WTC11 (cell line): ENCODE measurements around the gene CAPN13. TPM values are rescaled to one million over a fixed set of nuclear protein-coding genes. Genes with fewer than 3 reads are reported as not detected.

ENCODE experiments used
- ATAC-seq: fragments of 200-7000 bp; cut with Tn5 transposase; 2 replicates; pipeline ENCODE4 v1.10.0; 2021; ENCODE audit warnings: mild to moderate bottlenecking, moderate library complexity
- CTCF ChIA-PET: fragments of 300-600 bp; sonication (Branson Sonifier 250); formaldehyde crosslinking; loops from one replicate; lab custom pipeline; 2021; ENCODE audit warnings: antibody characterized with exemption; lab: Charles Lee
- POLR2A ChIA-PET: fragments of 350-600 bp; sonication (Branson Sonifier 250); formaldehyde crosslinking; loops from one replicate; lab custom pipeline; 2021; ENCODE audit warnings: antibody characterized with exemption; lab: Charles Lee
- DNase-seq: peaks from one replicate; pipeline ENCODE4 v3.0.0; 2021; ENCODE audit warnings: low spot score
- H3K27ac Mint-ChIP-seq: 2 replicates; pipeline ENCODE4 v1.8.0; 2021; ENCODE audit warnings: mixed read lengths
- H3K27me3 Mint-ChIP-seq: 2 replicates; pipeline ENCODE4 v1.8.0; 2021; ENCODE audit warnings: low read depth, mild to moderate bottlenecking, moderate library complexity, mixed read lengths
- H3K36me3 Mint-ChIP-seq: 2 replicates; pipeline ENCODE4 v1.8.0; 2021; ENCODE audit warnings: mixed read lengths
- H3K4me1 Mint-ChIP-seq: 2 replicates; pipeline ENCODE4 v1.8.0; 2022; ENCODE audit warnings: mixed read lengths
- H3K4me3 Mint-ChIP-seq: 2 replicates; pipeline ENCODE4 v1.8.0; 2021; ENCODE audit warnings: mild to moderate bottlenecking, moderate library complexity, mixed read lengths
- H3K9me3 Mint-ChIP-seq: 2 replicates; pipeline ENCODE4 v1.8.0; 2021; ENCODE audit warnings: mixed read lengths
- ARID4B ChIP-seq: sonication (generic); formaldehyde crosslinking; IDR thresholded peaks from 2 replicates; pipeline ENCODE4 v1.8.0; 2023; ENCODE audit warnings: missing genetic modification reagents, mild to moderate bottlenecking, borderline replicate concordance
- ATF1 ChIP-seq: sonication (generic); formaldehyde crosslinking; IDR thresholded peaks from 2 replicates; pipeline ENCODE4 v1.8.1; 2023; ENCODE audit warnings: mild to moderate bottlenecking, moderate library complexity, missing genetic modification reagents
- CDX4 ChIP-seq: fragments of 250-450 bp; sonication (Bioruptor Pico); IDR thresholded peaks from 2 replicates; pipeline ENCODE4 v1.9.0; 2021; ENCODE audit warnings: moderate library complexity, mild to moderate bottlenecking, inconsistent platforms, borderline replicate concordance
- EMX1 ChIP-seq: fragments of 250-450 bp; sonication (Bioruptor Pico); IDR thresholded peaks from 2 replicates; pipeline ENCODE4 v1.8.0; 2021; ENCODE audit warnings: mild to moderate bottlenecking
- GRHL2 ChIP-seq: fragments of 250-450 bp; sonication (Bioruptor Pico); IDR thresholded peaks from 2 replicates; pipeline ENCODE4 v1.8.0; 2022; ENCODE audit warnings: mild to moderate bottlenecking, moderate library complexity; ENCODE audit not compliant: insufficient replicate concordance, severe bottlenecking
- HMGA2 ChIP-seq: fragments of 250-450 bp; sonication (Bioruptor Pico); IDR thresholded peaks from 2 replicates; pipeline ENCODE4 v1.4.0; 2021; ENCODE audit warnings: mild to moderate bottlenecking, moderate library complexity
- IRF1 ChIP-seq: sonication (generic); formaldehyde crosslinking; IDR thresholded peaks from 2 replicates; pipeline ENCODE4 v1.8.0; 2023; ENCODE audit warnings: missing genetic modification reagents
- JAZF1 ChIP-seq: fragments of 250-450 bp; sonication (Bioruptor Pico); IDR thresholded peaks from 2 replicates; pipeline ENCODE4 v1.9.0; 2021; ENCODE audit warnings: moderate library complexity, mild to moderate bottlenecking, inconsistent platforms
- MLX ChIP-seq: sonication (generic); formaldehyde crosslinking; IDR thresholded peaks from 2 replicates; pipeline ENCODE4 v1.8.1; 2023; ENCODE audit warnings: mild to moderate bottlenecking, missing genetic modification reagents, moderate library complexity
- MXD4 ChIP-seq: fragments of 250-450 bp; sonication (Bioruptor Pico); IDR thresholded peaks from 2 replicates; pipeline ENCODE4 v1.8.0; 2021; ENCODE audit warnings: mild to moderate bottlenecking, moderate library complexity, borderline replicate concordance
- NR1H2 ChIP-seq: sonication (generic); formaldehyde crosslinking; IDR thresholded peaks from 2 replicates; pipeline ENCODE4 v1.9.0; 2021; ENCODE audit warnings: mild to moderate bottlenecking, moderate library complexity, missing genetic modification reagents
- NR2C2 ChIP-seq: sonication (generic); formaldehyde crosslinking; IDR thresholded peaks from 2 replicates; pipeline ENCODE4 v1.8.0; 2022; ENCODE audit warnings: mild to moderate bottlenecking, missing genetic modification reagents
- PREB ChIP-seq: sonication (generic); formaldehyde crosslinking; IDR thresholded peaks from 2 replicates; pipeline ENCODE4 v1.8.1; 2022; ENCODE audit warnings: mild to moderate bottlenecking, missing genetic modification reagents, moderate library complexity, borderline replicate concordance
- TCF7 ChIP-seq: sonication (generic); formaldehyde crosslinking; IDR thresholded peaks from 2 replicates; pipeline ENCODE4 v1.8.0; 2022; ENCODE audit warnings: mild to moderate bottlenecking, low read depth, missing genetic modification reagents, moderate library complexity
- TEAD1 ChIP-seq: sonication (generic); formaldehyde crosslinking; IDR thresholded peaks from 2 replicates; pipeline ENCODE4 v1.8.0; 2022; ENCODE audit warnings: mild to moderate bottlenecking, missing genetic modification reagents
- ZNF138 ChIP-seq: sonication (generic); formaldehyde crosslinking; conservative IDR thresholded peaks from 2 replicates; pipeline ENCODE4 v1.8.1; 2022; ENCODE audit warnings: mild to moderate bottlenecking, moderate library complexity, missing genetic modification reagents
- ZNF219 ChIP-seq: sonication (generic); formaldehyde crosslinking; IDR thresholded peaks from 2 replicates; pipeline ENCODE4 v1.8.0; 2023; ENCODE audit warnings: missing genetic modification reagents, mild to moderate bottlenecking, borderline replicate concordance
- ZNF232 ChIP-seq: sonication (generic); formaldehyde crosslinking; IDR thresholded peaks from 2 replicates; pipeline ENCODE4 v1.8.0; 2022; ENCODE audit warnings: mild to moderate bottlenecking, missing genetic modification reagents
- ZNF263 ChIP-seq: sonication (generic); formaldehyde crosslinking; IDR thresholded peaks from 2 replicates; pipeline ENCODE4 v1.8.1; 2022; ENCODE audit warnings: low read depth, mild to moderate bottlenecking, moderate library complexity, missing genetic modification reagents
- ZNF317 ChIP-seq: sonication (generic); formaldehyde crosslinking; IDR thresholded peaks from 2 replicates; pipeline ENCODE4 v1.8.1; 2023; ENCODE audit warnings: low read depth, mild to moderate bottlenecking, moderate library complexity, missing genetic modification reagents, borderline replicate concordance
- ZNF416 ChIP-seq: fragments of 250-450 bp; sonication (Bioruptor Pico); IDR thresholded peaks from 2 replicates; pipeline ENCODE4 v1.9.0; 2021; ENCODE audit warnings: mild to moderate bottlenecking, inconsistent platforms
- ZNF423 ChIP-seq: fragments of 250-450 bp; sonication (Bioruptor Pico); IDR thresholded peaks from 2 replicates; pipeline ENCODE4 v2.1.2; 2022; ENCODE audit warnings: mild to moderate bottlenecking, moderate library complexity
- total RNA-seq: library from RNA; stranded (reverse); gene quantifications from 3 replicates; pipeline ENCODE4 v1.2.3, GENCODE V29; 2021
- TF ChIP-seq, protein P1 (sequence below): sonication (generic); formaldehyde crosslinking; IDR thresholded peaks from 2 replicates; pipeline ENCODE4 v1.8.1; 2023; ENCODE audit warnings: mild to moderate bottlenecking, missing genetic modification reagents, borderline replicate concordance
- TF ChIP-seq, protein P2 (sequence below): sonication (generic); formaldehyde crosslinking; IDR thresholded peaks from 2 replicates; pipeline ENCODE4 v1.8.1; 2022; ENCODE audit warnings: low read depth, missing genetic modification reagents, borderline replicate concordance

The CAPN13 gene
- total RNA-seq, 1 experiment from 2014 or later: 1.7 TPM

GRCh38 chr2:30759481-30759880, 47.8 kb downstream of the CAPN13 start:
- DNase-seq (no peak), ATAC-seq (no peak)
- H3K27ac Mint-ChIP-seq: no peak overlapping the region
- no peaks in the 10 kb centered on the region for H3K27me3 Mint-ChIP-seq
- H3K36me3 Mint-ChIP-seq: no peaks in the 10 kb centered on the region
- CTCF ChIA-PET: interaction anchor here (1.4 kb wide), 1 partner anchor 48 kb away, joined by 4 read pairs; no protein-coding TSS in a partner anchor
- H3K9me3 Mint-ChIP-seq: peaks cover 4% of the 10 kb centered on the region; the same call in 1 of the 2 replicates
- POLR2A ChIA-PET: no interaction called here
- no peak overlapping the region for H3K4me3 Mint-ChIP-seq
- no peak for TF ChIP-seq PREB (CRISPR knock-in tag)
- TF ChIP-seq ZNF423 (CRISPR knock-in tag): no peak
- TF ChIP-seq ZNF416 (CRISPR knock-in tag): no peak
- no peak for TF ChIP-seq IRF1
- TF ChIP-seq TCF7: no peak
- no peak for TF ChIP-seq TEAD1 (CRISPR knock-in tag)
- TF ChIP-seq, protein P1, sequence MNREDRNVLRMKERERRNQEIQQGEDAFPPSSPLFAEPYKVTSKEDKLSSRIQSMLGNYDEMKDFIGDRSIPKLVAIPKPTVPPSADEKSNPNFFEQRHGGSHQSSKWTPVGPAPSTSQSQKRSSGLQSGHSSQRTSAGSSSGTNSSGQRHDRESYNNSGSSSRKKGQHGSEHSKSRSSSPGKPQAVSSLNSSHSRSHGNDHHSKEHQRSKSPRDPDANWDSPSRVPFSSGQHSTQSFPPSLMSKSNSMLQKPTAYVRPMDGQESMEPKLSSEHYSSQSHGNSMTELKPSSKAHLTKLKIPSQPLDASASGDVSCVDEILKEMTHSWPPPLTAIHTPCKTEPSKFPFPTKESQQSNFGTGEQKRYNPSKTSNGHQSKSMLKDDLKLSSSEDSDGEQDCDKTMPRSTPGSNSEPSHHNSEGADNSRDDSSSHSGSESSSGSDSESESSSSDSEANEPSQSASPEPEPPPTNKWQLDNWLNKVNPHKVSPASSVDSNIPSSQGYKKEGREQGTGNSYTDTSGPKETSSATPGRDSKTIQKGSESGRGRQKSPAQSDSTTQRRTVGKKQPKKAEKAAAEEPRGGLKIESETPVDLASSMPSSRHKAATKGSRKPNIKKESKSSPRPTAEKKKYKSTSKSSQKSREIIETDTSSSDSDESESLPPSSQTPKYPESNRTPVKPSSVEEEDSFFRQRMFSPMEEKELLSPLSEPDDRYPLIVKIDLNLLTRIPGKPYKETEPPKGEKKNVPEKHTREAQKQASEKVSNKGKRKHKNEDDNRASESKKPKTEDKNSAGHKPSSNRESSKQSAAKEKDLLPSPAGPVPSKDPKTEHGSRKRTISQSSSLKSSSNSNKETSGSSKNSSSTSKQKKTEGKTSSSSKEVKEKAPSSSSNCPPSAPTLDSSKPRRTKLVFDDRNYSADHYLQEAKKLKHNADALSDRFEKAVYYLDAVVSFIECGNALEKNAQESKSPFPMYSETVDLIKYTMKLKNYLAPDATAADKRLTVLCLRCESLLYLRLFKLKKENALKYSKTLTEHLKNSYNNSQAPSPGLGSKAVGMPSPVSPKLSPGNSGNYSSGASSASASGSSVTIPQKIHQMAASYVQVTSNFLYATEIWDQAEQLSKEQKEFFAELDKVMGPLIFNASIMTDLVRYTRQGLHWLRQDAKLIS (CRISPR knock-in tag): no peak
- TF ChIP-seq ZNF263: no peak
- TF ChIP-seq HMGA2 (CRISPR knock-in tag): no peak
- TF ChIP-seq EMX1 (CRISPR knock-in tag): no peak
- no peak for TF ChIP-seq ATF1 (CRISPR knock-in tag)
- TF ChIP-seq MLX (CRISPR knock-in tag): no peak
- TF ChIP-seq NR1H2: no peak
- TF ChIP-seq GRHL2 (CRISPR knock-in tag): no peak
- peaks cover 24% of the 10 kb centered on the region for H3K4me1 Mint-ChIP-seq

DNA sequence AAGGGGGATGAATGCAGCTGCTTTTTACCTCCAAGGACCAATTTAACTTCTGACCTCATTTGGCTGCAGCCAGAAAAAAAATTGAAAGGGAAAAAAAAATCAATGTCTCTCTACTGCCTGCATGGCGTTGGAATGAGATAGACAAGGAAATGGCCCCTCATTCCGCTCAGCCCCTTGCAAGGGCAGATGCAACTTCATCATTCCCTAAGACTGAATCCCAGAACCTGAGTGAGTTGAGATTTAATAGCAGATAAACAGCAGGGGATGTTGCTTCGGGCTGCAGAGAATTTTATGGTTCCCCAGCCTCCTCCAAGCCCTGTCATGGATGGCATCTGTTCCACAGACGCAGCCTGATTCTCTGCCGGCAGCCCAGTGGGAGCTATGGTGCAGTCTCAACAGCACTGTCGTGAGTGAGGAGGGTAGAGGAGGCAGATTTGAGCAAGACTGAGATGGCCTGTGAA, 49.0 kb downstream of the CAPN13 start:
- no peak for DNase-seq
- no peak overlapping the region for H3K4me3 Mint-ChIP-seq
- no peaks in the 10 kb centered on the region for H3K36me3 Mint-ChIP-seq
- no peak for ATAC-seq
- peaks cover 24% of the 10 kb centered on the region for H3K4me1 Mint-ChIP-seq
- CTCF ChIA-PET: no interaction called here
- H3K27me3 Mint-ChIP-seq: no peaks in the 10 kb centered on the region
- peaks cover 7% of the 10 kb centered on the region; the same call in 1 of the 2 replicates for H3K9me3 Mint-ChIP-seq
- no peak overlapping the region for H3K27ac Mint-ChIP-seq
- POLR2A ChIA-PET: no interaction called here
- TF ChIP-seq ZNF138 (CRISPR knock-in tag): no peak
- TF ChIP-seq MXD4 (CRISPR knock-in tag): no peak
- TF ChIP-seq ARID4B (CRISPR knock-in tag): no peak
- TF ChIP-seq, protein P2, sequence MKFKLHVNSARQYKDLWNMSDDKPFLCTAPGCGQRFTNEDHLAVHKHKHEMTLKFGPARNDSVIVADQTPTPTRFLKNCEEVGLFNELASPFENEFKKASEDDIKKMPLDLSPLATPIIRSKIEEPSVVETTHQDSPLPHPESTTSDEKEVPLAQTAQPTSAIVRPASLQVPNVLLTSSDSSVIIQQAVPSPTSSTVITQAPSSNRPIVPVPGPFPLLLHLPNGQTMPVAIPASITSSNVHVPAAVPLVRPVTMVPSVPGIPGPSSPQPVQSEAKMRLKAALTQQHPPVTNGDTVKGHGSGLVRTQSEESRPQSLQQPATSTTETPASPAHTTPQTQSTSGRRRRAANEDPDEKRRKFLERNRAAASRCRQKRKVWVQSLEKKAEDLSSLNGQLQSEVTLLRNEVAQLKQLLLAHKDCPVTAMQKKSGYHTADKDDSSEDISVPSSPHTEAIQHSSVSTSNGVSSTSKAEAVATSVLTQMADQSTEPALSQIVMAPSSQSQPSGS (CRISPR knock-in tag): no peak
- no peak for TF ChIP-seq CDX4 (CRISPR knock-in tag)
- TF ChIP-seq NR2C2 (CRISPR knock-in tag): no peak
- TF ChIP-seq ZNF219 (CRISPR knock-in tag): no peak
- no peak for TF ChIP-seq JAZF1 (CRISPR knock-in tag)
- TF ChIP-seq ZNF317: no peak
- TF ChIP-seq ZNF232 (CRISPR knock-in tag): no peak
